Tibial artery (tissue), 4 donors: ENCODE data around the gene GOLT1B.

ENCODE experiments used
- DNase-seq, 2 donors: peaks; one replicate each; pipeline ENCODE4 v3.0.0-alpha.2; 2019
- H3K27ac ChIP-seq, 2 donors: fragments of 200-600 bp; sonication (generic) in 1 of 2; 1 replicate in 1 of 2; 2 replicates in 1 of 2; pipeline ENCODE4 v1.5.1; 2018 to 2019; ENCODE audit warnings: mild to moderate bottlenecking in 1 of 2
- H3K27me3 ChIP-seq, 2 donors: fragments of 200-600 bp; sonication (generic) in 1 of 2; one replicate each; pipeline versions ENCODE4 v1.5.1 to v1.6.0; 2016 to 2019
- H3K36me3 ChIP-seq, 3 donors: fragments of 200-600 bp; sonication (generic) in 2 of 3; one replicate each; pipeline ENCODE4 v1.5.1; 2016 to 2019; ENCODE audit warnings: mild to moderate bottlenecking in 2 of 3
- H3K4me1 ChIP-seq, 4 donors: fragments of 200-600 bp; sonication (generic) in 2 of 4; 1 replicate in 3 of 4; 2 replicates in 1 of 4; pipeline ENCODE4 v1.5.1; 2016 to 2019
- H3K4me3 ChIP-seq, 2 donors: fragments of 200-600 bp; sonication (generic) in 1 of 2; 1 replicate in 1 of 2; 2 replicates in 1 of 2; pipeline ENCODE4 v1.5.1; 2018 to 2019; ENCODE audit warnings: mild to moderate bottlenecking in 2 of 2
- H3K9me3 ChIP-seq, 3 donors: fragments of 200-600 bp; sonication (generic) in 1 of 3; one replicate each; pipeline ENCODE4 v1.5.1; 2016 to 2019
- CTCF ChIP-seq, 2 experiments: fragments of 200-600 bp in 1 of 2; fragments of 450-650 bp in 1 of 2; IDR thresholded peaks; one replicate each; pipeline ENCODE4 v1.5.1; 2017 to 2019; ENCODE audit warnings: antibody characterized with exemption in 2 of 2, mild to moderate bottlenecking in 1 of 2, moderate library complexity in 1 of 2
- intact Hi-C: fragments of 100-400 bp; cut with DNase I; formaldehyde crosslinking; loops from one replicate; pipeline ENCODE4 v1.15.0; 2023; ENCODE audit warnings: low total_unique reads

The GOLT1B gene

GRCh38 chr12:21552635-21553328 is 51.2 kb downstream of the GOLT1B start:
- TF ChIP-seq CTCF (IDR thresholded peaks at IDR 0.05), result no peak
- intact Hi-C loops, result no loop called here
- H3K9me3 ChIP-seq, result no peaks in the 10 kb centered on the region
- DNase-seq, result no peak
- no peaks in the 10 kb centered on the region for H3K27me3 ChIP-seq
- H3K4me1 ChIP-seq, result peaks cover 0 to 9% (median 5%) of the 10 kb centered on the region in 4 donors
- no peak overlapping the region for H3K27ac ChIP-seq
- H3K36me3 ChIP-seq, result no peaks in the 10 kb centered on the region
- H3K4me3 ChIP-seq, result no peak overlapping the region

GRCh38 chr12:21553329-21553675 is 51.7 kb downstream of the GOLT1B start:
- intact Hi-C loops, result no loop called here
- Histone ChIP-seq H3K27me3 (no peaks in the 10 kb centered on the region), H3K27ac (no peak overlapping the region), H3K9me3 (no peaks in the 10 kb centered on the region), H3K4me1 (peaks cover 0 to 9% (median 5%) of the 10 kb centered on the region in 4 donors), H3K4me3 (no peak overlapping the region), H3K36me3 (no peaks in the 10 kb centered on the region)
- no peak for DNase-seq
- no peak for TF ChIP-seq CTCF (IDR thresholded peaks at IDR 0.05)

- H3K27ac ChIP-seq, result no peak overlapping the region
- H3K4me3 ChIP-seq, result no peak overlapping the region
- no peaks in the 10 kb centered on the region for H3K9me3 ChIP-seq
- DNase-seq, result no peak
- TF ChIP-seq CTCF (IDR thresholded peaks at IDR 0.05), result no peak
- no peaks in the 10 kb centered on the region for H3K4me1 ChIP-seq
- no peaks in the 10 kb centered on the region for H3K27me3 ChIP-seq
- no peaks in the 10 kb centered on the region for H3K36me3 ChIP-seq
- intact Hi-C loops, result no loop called here
Observed at GRCh38 chr12:21558100-21558679, 56.6 kb downstream of the GOLT1B start.

- Histone ChIP-seq H3K27ac (no peak overlapping the region), H3K9me3 (no peaks in the 10 kb centered on the region), H3K27me3 (no peaks in the 10 kb centered on the region), H3K4me3 (no peak overlapping the region), H3K4me1 (no peaks in the 10 kb centered on the region), H3K36me3 (no peaks in the 10 kb centered on the region)
- intact Hi-C loops, result no loop called here
- DNase-seq, result no peak
- TF ChIP-seq CTCF (IDR thresholded peaks at IDR 0.05), result no peak
Observed at GRCh38 chr12:21559855-21560569, 58.4 kb downstream of the GOLT1B start.

- intact Hi-C loops, result no loop called here
- Histone ChIP-seq H3K27me3 (no peaks in the 10 kb centered on the region), H3K4me3 (no peak overlapping the region), H3K9me3 (no peaks in the 10 kb centered on the region), H3K36me3 (no peaks in the 10 kb centered on the region), H3K27ac (no peak overlapping the region), H3K4me1 (no peaks in the 10 kb centered on the region)
- DNase-seq, result no peak
- no peak for TF ChIP-seq CTCF (IDR thresholded peaks at IDR 0.05)
Observed at GRCh38 chr12:21561158-21561557, 59.6 kb downstream of the GOLT1B start.
